ENCODE results near the gene GHRH. TPM values are rescaled to one million over a fixed set of nuclear protein-coding genes. Genes with fewer than 3 reads are reported as not detected.

Gene GHRH
- total RNA-seq, 2 donors from 2014 or later: not detected

DNA sequence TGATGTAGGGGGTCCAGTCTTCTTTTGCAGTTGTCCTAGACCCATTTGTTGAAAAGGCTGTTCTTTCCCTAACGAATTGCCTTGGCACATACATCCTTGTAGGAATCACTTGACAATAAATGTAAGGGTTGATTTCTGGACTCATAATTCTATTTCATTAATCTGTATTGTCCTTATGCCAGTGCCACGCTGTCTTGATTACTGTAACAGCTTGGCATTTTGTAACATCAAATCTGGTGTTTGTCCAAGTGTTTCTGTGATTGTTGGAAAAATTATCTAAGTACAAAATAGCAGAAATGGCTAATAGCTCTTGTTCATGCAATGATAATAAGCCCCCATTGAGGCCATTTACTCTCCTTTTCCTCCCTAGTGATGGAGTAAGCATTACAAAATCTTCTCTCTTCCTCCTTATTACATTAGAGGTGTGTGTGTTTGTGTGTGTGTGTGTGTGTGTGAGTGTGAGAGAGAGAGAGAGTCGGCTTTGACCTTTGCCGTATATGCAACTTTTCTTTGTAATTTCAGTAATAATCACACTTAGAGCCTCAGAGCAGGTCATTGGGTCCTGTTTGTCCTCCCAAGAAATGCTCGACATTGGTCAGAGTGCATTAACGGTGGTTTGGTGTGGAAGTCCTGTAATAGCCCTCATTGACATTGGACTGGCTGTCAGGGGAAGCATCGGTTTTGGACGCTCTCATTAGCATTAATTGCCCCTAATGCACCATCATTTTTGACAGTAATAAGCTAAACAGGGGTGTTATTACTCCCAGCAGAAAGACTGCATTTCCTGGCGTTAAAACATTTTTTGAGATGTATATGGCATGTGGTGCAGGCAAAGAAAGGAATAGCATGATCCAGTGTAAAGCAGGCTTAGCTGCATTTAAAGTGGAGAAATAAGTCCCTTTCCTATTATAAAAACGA lies 41.6 kb downstream of the GHRH start:
- Histone ChIP-seq H3K27ac (no peak overlapping the region), H3K9me3 (no peaks in the 10 kb centered on the region), H3K4me3 (no peak overlapping the region), H3K36me3 (replicated peaks in 1 of 2; ENCODE audit: insufficient read depth in 1 of 2, low read depth in 2 of 2) (peaks cover 6 to 23% of the 10 kb centered on the region in 2 donors), H3K4me1 (peaks cover 14% of the 10 kb centered on the region), H3K27me3 (no peaks in the 10 kb centered on the region)
- WGBS, 2 donors: 82 to 83% methylated on average over 10 of the region's 10 CpGs
- DNase-seq (peak in 1 of 4 donors; percentile 0), ATAC-seq (no peak)
- intact Hi-C loops (cut with DNase I): no loop called here
- no peak for TF ChIP-seq POLR2A (IDR thresholded peaks at IDR 0.05)
- TF ChIP-seq, protein P1, sequence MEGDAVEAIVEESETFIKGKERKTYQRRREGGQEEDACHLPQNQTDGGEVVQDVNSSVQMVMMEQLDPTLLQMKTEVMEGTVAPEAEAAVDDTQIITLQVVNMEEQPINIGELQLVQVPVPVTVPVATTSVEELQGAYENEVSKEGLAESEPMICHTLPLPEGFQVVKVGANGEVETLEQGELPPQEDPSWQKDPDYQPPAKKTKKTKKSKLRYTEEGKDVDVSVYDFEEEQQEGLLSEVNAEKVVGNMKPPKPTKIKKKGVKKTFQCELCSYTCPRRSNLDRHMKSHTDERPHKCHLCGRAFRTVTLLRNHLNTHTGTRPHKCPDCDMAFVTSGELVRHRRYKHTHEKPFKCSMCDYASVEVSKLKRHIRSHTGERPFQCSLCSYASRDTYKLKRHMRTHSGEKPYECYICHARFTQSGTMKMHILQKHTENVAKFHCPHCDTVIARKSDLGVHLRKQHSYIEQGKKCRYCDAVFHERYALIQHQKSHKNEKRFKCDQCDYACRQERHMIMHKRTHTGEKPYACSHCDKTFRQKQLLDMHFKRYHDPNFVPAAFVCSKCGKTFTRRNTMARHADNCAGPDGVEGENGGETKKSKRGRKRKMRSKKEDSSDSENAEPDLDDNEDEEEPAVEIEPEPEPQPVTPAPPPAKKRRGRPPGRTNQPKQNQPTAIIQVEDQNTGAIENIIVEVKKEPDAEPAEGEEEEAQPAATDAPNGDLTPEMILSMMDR (IDR thresholded peaks at IDR 0.05): no peak

DNA sequence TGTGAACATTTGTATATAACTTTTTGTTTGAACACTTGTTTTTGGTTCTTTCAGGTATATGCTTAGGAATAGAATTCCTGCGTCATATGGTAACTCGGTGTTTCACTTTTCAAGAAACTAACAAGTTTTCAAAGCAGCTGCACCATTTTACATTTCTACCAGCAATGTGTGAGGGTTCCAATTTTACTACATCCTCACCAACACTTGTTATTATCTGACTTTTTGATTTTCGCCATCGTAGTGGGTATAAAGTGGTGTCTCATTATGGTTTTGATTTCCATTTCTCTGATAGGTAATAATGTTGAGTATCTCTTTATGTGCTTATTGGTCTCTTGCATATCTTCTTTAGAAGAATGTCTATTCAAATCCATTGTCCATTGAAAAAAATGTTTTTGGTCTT lies 42.6 kb downstream of the GHRH start:
- Histone ChIP-seq H3K27me3 (no peaks in the 10 kb centered on the region), H3K4me3 (no peak overlapping the region), H3K27ac (no peak overlapping the region), H3K36me3 (replicated peaks in 1 of 2; ENCODE audit: insufficient read depth in 1 of 2, low read depth in 2 of 2) (peaks cover 0 to 19% of the 10 kb centered on the region in 2 donors), H3K4me1 (peaks cover 14% of the 10 kb centered on the region), H3K9me3 (no peaks in the 10 kb centered on the region)
- ATAC-seq (no peak), DNase-seq (no peak)
- WGBS, 2 donors: 71 to 72% methylated on average over 4 of the region's 4 CpGs
- intact Hi-C loops (cut with DNase I): no loop called here
- TF ChIP-seq, protein P1 (IDR thresholded peaks at IDR 0.05): no peak
- no peak for TF ChIP-seq POLR2A (IDR thresholded peaks at IDR 0.05)

DNA sequence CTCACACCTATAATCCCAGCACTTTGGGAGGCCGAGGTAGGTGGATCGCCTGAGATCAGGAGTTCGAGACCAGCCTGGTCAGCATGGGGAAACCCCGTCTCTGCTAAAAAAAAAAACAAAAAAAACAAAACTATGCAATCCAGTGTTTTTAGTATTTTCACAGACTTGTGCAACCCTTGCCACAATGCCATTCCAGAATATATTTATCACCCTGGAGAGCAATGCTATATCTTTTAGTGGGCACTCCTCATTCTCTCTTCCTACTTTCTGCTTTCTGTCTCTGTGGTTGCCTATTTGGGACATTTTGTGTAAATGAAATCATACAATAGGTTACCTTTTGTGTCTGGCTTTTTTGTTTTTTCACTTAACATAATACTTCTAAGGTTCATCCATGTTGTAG lies 43.2 kb downstream of the GHRH start:
- WGBS, 2 donors: 96 to 98% methylated on average over 4 of the region's 4 CpGs
- ATAC-seq (no peak), DNase-seq (peak in 1 of 4 donors; percentile 6)
- Histone ChIP-seq H3K27ac (no peak overlapping the region), H3K9me3 (no peaks in the 10 kb centered on the region), H3K36me3 (replicated peaks in 1 of 2; ENCODE audit: insufficient read depth in 1 of 2, low read depth in 2 of 2) (peaks cover 0 to 22% of the 10 kb centered on the region in 2 donors), H3K4me3 (no peak overlapping the region), H3K27me3 (no peaks in the 10 kb centered on the region), H3K4me1 (peaks cover 14% of the 10 kb centered on the region)
- TF ChIP-seq, protein P1 (IDR thresholded peaks at IDR 0.05): no peak
- no peak for TF ChIP-seq POLR2A (IDR thresholded peaks at IDR 0.05)
- intact Hi-C loops (cut with DNase I): no loop called here

DNA sequence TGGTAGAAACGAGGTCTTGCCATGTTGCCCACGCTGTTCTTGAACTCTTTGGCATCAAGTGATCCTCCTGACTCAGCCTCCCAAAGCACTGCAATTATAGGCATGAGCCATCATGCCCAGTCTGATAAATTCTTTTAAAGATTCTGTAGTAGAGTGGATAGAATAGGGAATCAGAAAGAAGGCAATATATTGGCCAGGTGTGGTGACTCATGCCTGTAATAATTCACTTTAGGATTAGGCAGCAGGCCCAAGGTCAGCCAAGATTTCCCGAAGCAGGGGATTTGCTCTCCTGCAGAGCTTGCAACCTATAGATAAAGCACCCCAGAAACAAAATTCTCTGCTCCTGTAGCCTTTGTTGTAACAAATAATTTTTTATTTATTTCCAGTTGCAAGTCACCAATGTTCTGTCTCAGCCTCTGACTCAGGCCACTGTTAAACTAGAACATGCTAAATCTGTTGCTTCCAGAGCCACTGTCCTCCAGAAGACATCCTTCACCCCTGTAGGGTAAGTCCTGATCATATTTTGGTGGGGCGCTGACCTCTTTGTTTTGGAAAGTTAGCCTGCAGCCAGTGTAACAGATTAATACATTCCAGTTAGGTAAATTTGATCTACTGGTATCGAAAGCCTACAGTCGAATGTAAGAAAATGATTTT lies 51.8 kb downstream of the GHRH start:
- Histone ChIP-seq H3K36me3 (replicated peaks in 1 of 2; ENCODE audit: insufficient read depth in 1 of 2, low read depth in 2 of 2) (peaks cover 17 to 29% of the 10 kb centered on the region in 2 donors), H3K27ac (peak overlapping the region in 3 of 4 donors; percentile 37 to 74 (median 42)), H3K9me3 (no peaks in the 10 kb centered on the region), H3K4me1 (peaks cover 16% of the 10 kb centered on the region), H3K4me3 (no peak overlapping the region), H3K27me3 (no peaks in the 10 kb centered on the region)
- 53 to 64% methylated on average over 6 of the region's 6 CpGs for WGBS, 2 donors
- no peak for TF ChIP-seq POLR2A (IDR thresholded peaks at IDR 0.05)
- TF ChIP-seq, protein P1 (IDR thresholded peaks at IDR 0.05): no peak
- DNase-seq (peak; percentile 41 to 69 (median 62)), ATAC-seq (peak; percentile 86)
- intact Hi-C loops (cut with DNase I): no loop called here
